DOHH2 (cell line): ENCODE data around the gene LRRC57.
"Not testable (repeated sequence)": the region's sequence is repeated elsewhere in the genome, so short reads cannot be mapped to it uniquely, and the experiment has no call there.

Experiments used
- H3F3A ChIP-seq: fragments of 200-600 bp; sonication (generic), shearing (Covaris generic); 2 replicates; pipeline ENCODE4 v1.6.0; 2016; ENCODE audit warnings: antibody characterized with exemption, mild to moderate bottlenecking; ENCODE audit not compliant: control insufficient read depth, insufficient read depth
- H3K27ac ChIP-seq: fragments of 200-600 bp; sonication (generic); 2 replicates; pipeline ENCODE4 v1.5.1; 2014; ENCODE audit warnings: low read depth, mild to moderate bottlenecking, low read length, moderate library complexity
- H3K27me3 ChIP-seq: fragments of 200-600 bp; sonication (generic); 2 replicates; pipeline ENCODE4 v1.6.1; 2014; ENCODE audit warnings: mild to moderate bottlenecking, low read length, mixed read lengths; ENCODE audit not compliant: control insufficient read depth
- H3K36me3 ChIP-seq: fragments of 200-600 bp; sonication (generic); 2 replicates; pipeline ENCODE4 v1.6.1; 2014; ENCODE audit warnings: mild to moderate bottlenecking, low read length, moderate library complexity, mixed read lengths; ENCODE audit not compliant: control insufficient read depth
- H3K4me1 ChIP-seq: fragments of 200-600 bp; sonication (generic); 2 replicates; pipeline ENCODE4 v1.6.1; 2014; ENCODE audit warnings: mild to moderate bottlenecking, low read length, mixed read lengths; ENCODE audit not compliant: control insufficient read depth
- H3K4me2 ChIP-seq: fragments of 200-600 bp; sonication (generic); 2 replicates; pipeline ENCODE4 v1.6.0; 2014; ENCODE audit warnings: mild to moderate bottlenecking, low read length, moderate library complexity
- H3K4me3 ChIP-seq: fragments of 200-600 bp; sonication (generic); 2 replicates; pipeline ENCODE4 v1.5.1; 2014; ENCODE audit warnings: mild to moderate bottlenecking, low read length, mixed read lengths
- H3K79me2 ChIP-seq: fragments of 200-600 bp; sonication (generic); 2 replicates; pipeline ENCODE4 v1.6.1; 2014; ENCODE audit warnings: mild to moderate bottlenecking, low read length, mixed read lengths; ENCODE audit not compliant: control insufficient read depth
- H3K9me2 ChIP-seq: fragments of 200-600 bp; sonication (generic); replicated peaks from 2 replicates; pipeline ENCODE4 v1.6.1; 2014; ENCODE audit warnings: mild to moderate bottlenecking, low read length, mixed read lengths; ENCODE audit not compliant: control insufficient read depth
- H3K9me3 ChIP-seq: fragments of 200-600 bp; sonication (generic); 2 replicates; pipeline ENCODE4 v1.6.1; 2014; ENCODE audit warnings: antibody characterized with exemption, low read length, mixed read lengths; ENCODE audit not compliant: control insufficient read depth, insufficient read depth
- H4K20me1 ChIP-seq: fragments of 200-600 bp; sonication (generic); 2 replicates; pipeline ENCODE4 v1.6.0; 2014; ENCODE audit warnings: low read depth, mild to moderate bottlenecking, antibody characterized with exemption, low read length, moderate library complexity; ENCODE audit not compliant: control insufficient read depth, insufficient read depth
- EZH2phosphoT487 ChIP-seq: fragments of 200-600 bp; sonication (generic); IDR thresholded peaks from 2 replicates; pipeline ENCODE4 v1.6.1; 2017; ENCODE audit warnings: borderline replicate concordance, mild to moderate bottlenecking, antibody characterized with exemption, low read length, moderate library complexity, mixed read lengths
- TF ChIP-seq, protein P1 (sequence below): fragments of 200-600 bp; sonication (generic); IDR thresholded peaks from one replicate; pipeline ENCODE4 v1.5.1; 2014; ENCODE audit warnings: antibody characterized with exemption, mild to moderate bottlenecking, low read depth, low read length; ENCODE audit not compliant: poor library complexity, severe bottlenecking

The LRRC57 gene

GRCh38 chr15:42558739-42559138, 10.1 kb upstream of the LRRC57 start:
- Histone ChIP-seq H3K79me2 (peaks cover 48% of the 10 kb centered on the region), H4K20me1 (no peaks in the 10 kb centered on the region; the same call in 1 of the 2 replicates), H3K9me3 (no peaks in the 10 kb centered on the region), H3K27ac (no peak overlapping the region), H3K4me2 (no peak overlapping the region), H3K4me1 (no peaks in the 10 kb centered on the region), H3K36me3 (peaks cover 75% of the 10 kb centered on the region), H3K4me3 (no peak overlapping the region), H3F3A (0 out of 2 replicates have a peak, but pooled peaks cover 4% of the 10 kb centered on the region), H3K27me3 (no peaks in the 10 kb centered on the region), H3K9me2 (no peaks in the 10 kb centered on the region)
- TF ChIP-seq, protein P1, sequence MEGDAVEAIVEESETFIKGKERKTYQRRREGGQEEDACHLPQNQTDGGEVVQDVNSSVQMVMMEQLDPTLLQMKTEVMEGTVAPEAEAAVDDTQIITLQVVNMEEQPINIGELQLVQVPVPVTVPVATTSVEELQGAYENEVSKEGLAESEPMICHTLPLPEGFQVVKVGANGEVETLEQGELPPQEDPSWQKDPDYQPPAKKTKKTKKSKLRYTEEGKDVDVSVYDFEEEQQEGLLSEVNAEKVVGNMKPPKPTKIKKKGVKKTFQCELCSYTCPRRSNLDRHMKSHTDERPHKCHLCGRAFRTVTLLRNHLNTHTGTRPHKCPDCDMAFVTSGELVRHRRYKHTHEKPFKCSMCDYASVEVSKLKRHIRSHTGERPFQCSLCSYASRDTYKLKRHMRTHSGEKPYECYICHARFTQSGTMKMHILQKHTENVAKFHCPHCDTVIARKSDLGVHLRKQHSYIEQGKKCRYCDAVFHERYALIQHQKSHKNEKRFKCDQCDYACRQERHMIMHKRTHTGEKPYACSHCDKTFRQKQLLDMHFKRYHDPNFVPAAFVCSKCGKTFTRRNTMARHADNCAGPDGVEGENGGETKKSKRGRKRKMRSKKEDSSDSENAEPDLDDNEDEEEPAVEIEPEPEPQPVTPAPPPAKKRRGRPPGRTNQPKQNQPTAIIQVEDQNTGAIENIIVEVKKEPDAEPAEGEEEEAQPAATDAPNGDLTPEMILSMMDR = no peak
- no peak for TF ChIP-seq EZH2phosphoT487

DNA sequence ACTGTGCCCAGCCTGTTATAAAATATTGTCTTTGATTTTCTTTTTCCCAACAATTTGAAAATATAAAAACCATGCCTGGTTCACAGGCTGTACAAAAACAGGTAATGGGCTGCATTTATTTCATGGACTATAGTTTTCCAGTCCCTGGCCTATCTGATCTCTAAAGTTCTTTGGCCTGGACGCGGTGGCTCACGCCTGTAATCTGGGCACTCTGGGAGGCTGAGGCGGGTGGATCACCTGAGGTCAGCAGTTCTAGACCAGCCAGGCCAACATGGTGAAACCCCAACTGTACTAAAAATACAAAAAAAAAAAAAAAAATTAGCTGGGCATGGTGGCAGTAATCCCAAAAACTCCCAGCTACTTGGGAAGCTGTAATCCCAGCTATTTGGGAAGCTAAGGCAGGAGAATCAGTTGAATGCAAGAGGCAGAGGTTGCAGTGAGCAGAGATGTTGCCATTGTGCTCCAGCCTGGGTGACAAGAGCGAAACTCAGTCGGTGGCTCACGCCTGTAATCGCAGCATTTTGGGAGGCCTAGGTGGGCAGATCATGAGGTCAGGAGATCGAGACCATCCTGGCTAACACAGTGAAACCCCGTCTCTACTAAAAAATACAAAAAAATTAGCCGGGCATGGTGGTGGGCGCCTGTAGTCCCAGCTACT, 8.1 kb upstream of the LRRC57 start:
- not testable (repeated sequence) for H3K27me3 ChIP-seq, H3K9me2 ChIP-seq, H3K27ac ChIP-seq, H3K4me3 ChIP-seq, H3K4me2 ChIP-seq, H3K4me1 ChIP-seq, H3K9me3 ChIP-seq, H4K20me1 ChIP-seq, H3F3A ChIP-seq
- peaks cover 68% of the 10 kb centered on the region for H3K79me2 ChIP-seq
- peaks cover 73% of the 10 kb centered on the region for H3K36me3 ChIP-seq

DNA sequence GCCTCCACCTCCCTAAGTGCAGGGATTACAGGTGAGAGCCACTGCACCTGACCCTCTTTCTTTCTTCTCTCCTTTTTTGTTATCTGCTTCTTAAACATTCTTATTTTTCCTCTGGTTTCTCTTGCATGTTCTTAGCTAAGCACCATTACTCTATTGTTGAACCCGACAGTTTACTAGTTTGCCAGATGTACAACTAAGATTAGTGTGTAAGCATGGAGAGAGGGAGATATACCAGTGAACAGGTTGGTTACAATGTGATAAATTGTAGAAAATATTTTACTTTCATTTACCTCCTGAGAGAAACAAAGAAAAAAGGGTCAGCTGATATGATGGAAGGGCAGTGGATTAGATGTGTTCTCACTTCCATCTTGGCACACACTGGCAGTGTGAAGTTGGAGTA, 5.0 kb upstream of the LRRC57 start:
- Histone ChIP-seq H3K9me3 (no peaks in the 10 kb centered on the region), H3K4me3 (no peak overlapping the region), H3K9me2 (no peaks in the 10 kb centered on the region), H4K20me1 (peaks cover 5% of the 10 kb centered on the region; the same call in 1 of the 2 replicates), H3F3A (0 out of 2 replicates have a peak, but pooled peaks cover 4% of the 10 kb centered on the region), H3K27ac (no peak overlapping the region), H3K79me2 (peaks cover 92% of the 10 kb centered on the region), H3K4me1 (peaks cover 23% of the 10 kb centered on the region), H3K4me2 (peak overlapping the region; percentile 9; the same call in 1 of the 2 replicates), H3K27me3 (no peaks in the 10 kb centered on the region), H3K36me3 (peaks cover 48% of the 10 kb centered on the region)
- no peak for TF ChIP-seq EZH2phosphoT487
- TF ChIP-seq, protein P1 = no peak

DNA sequence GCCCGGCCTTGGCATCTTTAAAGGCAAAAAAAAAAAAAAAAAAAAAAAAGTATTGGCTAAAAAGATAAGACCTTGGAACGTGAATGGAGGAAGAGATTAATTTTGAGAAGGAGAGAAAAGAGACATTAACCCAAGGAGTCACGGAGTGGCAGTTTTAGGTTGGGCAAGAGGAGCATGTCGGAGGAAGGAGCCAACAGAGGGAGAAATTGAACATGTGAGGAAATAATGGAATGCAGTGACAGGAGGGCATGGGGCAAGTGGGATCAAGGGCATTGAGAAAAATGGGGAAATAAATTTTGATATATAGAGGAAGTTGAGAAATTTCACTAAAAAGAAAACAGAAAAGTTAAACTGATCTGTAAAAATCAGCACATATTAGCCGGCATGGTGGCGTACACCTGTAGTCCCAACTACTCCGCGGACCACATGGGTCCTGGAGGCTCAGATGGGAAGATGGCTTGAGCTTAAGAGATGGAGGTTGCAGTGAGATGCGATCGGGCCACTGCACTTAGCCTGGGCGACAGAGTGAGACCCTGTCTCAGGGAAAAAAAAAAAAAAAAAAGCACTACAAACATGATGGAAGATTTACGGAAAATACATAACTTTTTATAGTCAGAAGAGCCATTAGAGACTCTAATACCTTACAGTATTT, 1.3 kb upstream of the LRRC57 start:
- no peak for TF ChIP-seq EZH2phosphoT487
- TF ChIP-seq, protein P1 = no peak
- Histone ChIP-seq H3K9me3 (no peaks in the 10 kb centered on the region), H3K4me3 (peak overlapping the region; percentile 81), H3K4me1 (peaks cover 46% of the 10 kb centered on the region), H3K79me2 (peaks cover 83% of the 10 kb centered on the region), H4K20me1 (peaks cover 5% of the 10 kb centered on the region; the same call in 1 of the 2 replicates), H3K27me3 (no peaks in the 10 kb centered on the region), H3K36me3 (peaks cover 55% of the 10 kb centered on the region), H3K9me2 (no peaks in the 10 kb centered on the region), H3K27ac (peak overlapping the region; percentile 31), H3K4me2 (peak overlapping the region; percentile 81), H3F3A (no peaks in the 10 kb centered on the region)
